Measurements from ENCODE around the gene RARA.

The RARA gene

DNA sequence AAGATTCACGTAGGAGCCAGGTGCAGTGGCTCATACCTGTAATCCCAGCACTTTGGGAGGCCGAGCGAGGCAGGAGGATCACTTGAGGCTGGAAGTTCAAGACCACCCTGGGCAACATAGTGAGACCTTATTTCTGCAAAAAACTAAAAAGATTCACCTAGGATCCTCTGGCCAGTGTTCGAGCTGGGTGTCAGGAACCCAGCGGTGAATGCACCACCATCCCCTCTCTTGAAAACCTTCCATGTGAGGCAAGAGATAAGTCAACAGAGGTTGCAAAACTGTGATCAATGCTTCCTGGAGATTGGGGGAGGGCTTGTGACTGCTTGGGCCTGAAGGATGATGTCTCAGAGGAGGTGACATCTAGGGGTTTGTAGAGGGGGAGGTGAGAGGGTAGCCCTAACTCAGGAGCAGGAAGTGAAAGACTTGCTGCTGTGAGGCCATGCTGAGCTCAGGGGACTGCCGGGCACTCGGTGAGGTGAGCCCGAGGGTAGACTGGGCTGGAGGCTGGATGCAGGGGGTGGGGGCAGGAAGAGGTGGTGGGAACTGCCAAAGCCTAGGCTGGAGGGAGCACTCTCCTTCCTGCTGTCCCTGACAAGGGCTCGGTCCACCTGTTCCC is 43.9 kb downstream of the RARA start:
- Histone ChIP-seq H3K36me3 (ENCODE audit: insufficient read depth, low read length) (peaks cover 6% of the 10 kb centered on the region; the same call in 1 of the 2 replicates), H3K79me2 (ENCODE audit: control insufficient read depth, insufficient read depth, low read length, unreplicated experiment) (peaks cover 31% of the 10 kb centered on the region), H2AFZ (ENCODE audit: low read length, unreplicated experiment) (no peak overlapping the region), H3K27me3 (ENCODE audit: insufficient read depth, low read length) (no peaks in the 10 kb centered on the region), H3K27ac (ENCODE audit: low read depth, low read length) (no peak overlapping the region), H3K4me1 (ENCODE audit: control insufficient read depth, insufficient read depth, low read length, unreplicated experiment) (peaks cover 37% of the 10 kb centered on the region), H3K4me3 (ENCODE audit: low read depth, low read length) (no peak overlapping the region)

DNA sequence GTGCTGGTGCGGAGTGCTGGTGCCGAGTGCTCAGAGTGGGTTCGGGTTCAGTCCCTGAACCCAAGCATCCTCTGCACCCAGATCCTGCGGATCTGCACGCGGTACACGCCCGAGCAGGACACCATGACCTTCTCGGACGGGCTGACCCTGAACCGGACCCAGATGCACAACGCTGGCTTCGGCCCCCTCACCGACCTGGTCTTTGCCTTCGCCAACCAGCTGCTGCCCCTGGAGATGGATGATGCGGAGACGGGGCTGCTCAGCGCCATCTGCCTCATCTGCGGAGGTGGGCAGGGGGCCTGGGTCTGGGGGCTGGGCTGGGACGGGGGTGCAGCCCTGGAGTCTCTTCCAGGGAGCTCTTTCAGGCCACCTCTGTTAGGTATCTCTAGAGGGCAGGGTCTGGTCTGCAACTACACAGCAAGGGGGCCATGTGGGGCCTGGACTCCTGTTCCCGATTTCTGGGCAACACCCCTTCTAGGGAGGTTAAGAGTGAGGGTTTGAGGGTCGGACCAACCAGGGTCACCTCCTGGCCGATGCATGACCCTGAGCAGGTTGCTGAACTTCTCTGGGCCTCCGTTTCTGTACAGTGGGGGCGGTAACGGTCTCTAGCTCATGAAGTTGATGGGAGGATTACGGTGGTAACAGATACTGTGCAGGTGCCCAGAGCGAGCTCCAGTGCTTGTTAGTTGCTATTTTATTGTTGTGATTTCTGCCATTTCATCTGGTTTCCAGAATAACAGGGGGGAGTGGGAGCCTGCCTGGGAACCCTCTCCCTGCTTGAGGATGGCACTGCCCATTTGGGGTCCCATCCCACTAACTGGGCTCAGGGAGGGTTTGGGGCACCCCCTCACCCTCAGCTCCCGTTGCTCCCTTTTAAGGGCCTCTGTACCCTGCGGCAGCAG is 45.5 kb downstream of the RARA start:
- H3K36me3 ChIP-seq (ENCODE audit: insufficient read depth, low read length), result peaks cover 5% of the 10 kb centered on the region; the same call in 1 of the 2 replicates
- H3K27ac ChIP-seq (ENCODE audit: low read depth, low read length), result no peak overlapping the region
- H3K4me1 ChIP-seq (ENCODE audit: control insufficient read depth, insufficient read depth, low read length, unreplicated experiment), result peaks cover 24% of the 10 kb centered on the region
- H2AFZ ChIP-seq (ENCODE audit: low read length, unreplicated experiment), result no peak overlapping the region
- H3K4me3 ChIP-seq (ENCODE audit: low read depth, low read length), result no peak overlapping the region
- H3K27me3 ChIP-seq (ENCODE audit: insufficient read depth, low read length), result no peaks in the 10 kb centered on the region
- H3K79me2 ChIP-seq (ENCODE audit: control insufficient read depth, insufficient read depth, low read length, unreplicated experiment), result peaks cover 15% of the 10 kb centered on the region

DNA sequence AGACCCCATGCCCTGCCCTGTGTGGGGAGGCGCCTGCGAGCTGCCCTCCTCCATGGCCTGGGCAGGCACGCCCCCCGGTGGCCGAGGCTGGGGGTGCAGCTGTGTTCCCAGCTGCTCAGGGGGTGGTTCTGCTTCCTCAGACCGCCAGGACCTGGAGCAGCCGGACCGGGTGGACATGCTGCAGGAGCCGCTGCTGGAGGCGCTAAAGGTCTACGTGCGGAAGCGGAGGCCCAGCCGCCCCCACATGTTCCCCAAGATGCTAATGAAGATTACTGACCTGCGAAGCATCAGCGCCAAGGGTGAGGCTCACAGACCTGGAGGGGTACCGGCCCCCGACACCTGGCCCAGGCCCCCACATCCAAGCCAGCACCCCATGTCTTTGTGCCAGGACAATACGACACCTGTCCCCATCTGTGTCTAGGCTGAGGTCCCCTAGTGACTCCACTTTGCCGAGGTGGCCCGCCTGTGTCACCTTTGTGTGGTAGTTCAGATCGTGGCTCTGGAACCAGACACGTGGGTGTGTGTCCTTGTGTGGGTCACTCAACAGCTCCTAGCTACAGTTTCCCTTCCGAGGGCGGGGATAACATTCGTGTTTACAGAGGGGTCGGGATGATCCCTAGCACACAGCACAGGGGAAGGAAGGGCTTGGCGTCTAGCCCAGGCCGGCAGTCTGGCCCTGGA is 46.3 kb downstream of the RARA start:
- H3K36me3 ChIP-seq (ENCODE audit: insufficient read depth, low read length), result no peaks in the 10 kb centered on the region
- no peak overlapping the region for H2AFZ ChIP-seq (ENCODE audit: low read length, unreplicated experiment)
- H3K27ac ChIP-seq (ENCODE audit: low read depth, low read length), result no peak overlapping the region
- peaks cover 16% of the 10 kb centered on the region for H3K4me1 ChIP-seq (ENCODE audit: control insufficient read depth, insufficient read depth, low read length, unreplicated experiment)
- no peak overlapping the region for H3K4me3 ChIP-seq (ENCODE audit: low read depth, low read length)
- peaks cover 9% of the 10 kb centered on the region for H3K79me2 ChIP-seq (ENCODE audit: control insufficient read depth, insufficient read depth, low read length, unreplicated experiment)
- H3K27me3 ChIP-seq (ENCODE audit: insufficient read depth, low read length), result no peaks in the 10 kb centered on the region

DNA sequence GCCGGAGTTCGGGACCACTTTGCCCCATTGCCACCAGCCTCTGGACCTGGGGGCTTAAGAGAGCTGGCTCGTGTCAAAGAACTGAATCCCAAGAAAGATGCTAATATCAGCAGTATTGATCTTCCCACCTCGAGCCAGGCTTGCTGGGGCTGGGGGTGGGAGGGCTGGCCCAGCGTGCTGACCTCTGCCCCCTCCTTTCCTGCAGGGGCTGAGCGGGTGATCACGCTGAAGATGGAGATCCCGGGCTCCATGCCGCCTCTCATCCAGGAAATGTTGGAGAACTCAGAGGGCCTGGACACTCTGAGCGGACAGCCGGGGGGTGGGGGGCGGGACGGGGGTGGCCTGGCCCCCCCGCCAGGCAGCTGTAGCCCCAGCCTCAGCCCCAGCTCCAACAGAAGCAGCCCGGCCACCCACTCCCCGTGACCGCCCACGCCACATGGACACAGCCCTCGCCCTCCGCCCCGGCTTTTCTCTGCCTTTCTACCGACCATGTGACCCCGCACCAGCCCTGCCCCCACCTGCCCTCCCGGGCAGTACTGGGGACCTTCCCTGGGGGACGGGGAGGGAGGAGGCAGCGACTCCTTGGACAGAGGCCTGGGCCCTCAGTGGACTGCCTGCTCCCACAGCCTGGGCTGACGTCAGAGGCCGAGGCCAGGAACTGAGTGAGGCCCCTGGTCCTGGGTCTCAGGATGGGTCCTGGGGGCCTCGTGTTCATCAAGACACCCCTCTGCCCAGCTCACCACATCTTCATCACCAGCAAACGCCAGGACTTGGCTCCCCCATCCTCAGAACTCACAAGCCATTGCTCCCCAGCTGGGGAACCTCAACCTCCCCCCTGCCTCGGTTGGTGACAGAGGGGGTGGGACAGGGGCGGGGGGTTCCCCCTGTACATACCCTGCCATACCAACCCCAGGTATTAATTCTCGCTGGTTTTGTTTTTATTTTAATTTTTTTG is 47.1 kb downstream of the RARA start:
- Histone ChIP-seq H3K27ac (ENCODE audit: low read depth, low read length) (no peak overlapping the region), H2AFZ (ENCODE audit: low read length, unreplicated experiment) (no peak overlapping the region), H3K4me1 (ENCODE audit: control insufficient read depth, insufficient read depth, low read length, unreplicated experiment) (peaks cover 13% of the 10 kb centered on the region), H3K36me3 (ENCODE audit: insufficient read depth, low read length) (no peaks in the 10 kb centered on the region), H3K27me3 (ENCODE audit: insufficient read depth, low read length) (no peaks in the 10 kb centered on the region), H3K4me3 (ENCODE audit: low read depth, low read length) (no peak overlapping the region), H3K79me2 (ENCODE audit: control insufficient read depth, insufficient read depth, low read length, unreplicated experiment) (peaks cover 7% of the 10 kb centered on the region)

- Histone ChIP-seq H3K4me1 (ENCODE audit: control insufficient read depth, insufficient read depth, low read length, unreplicated experiment) (peaks cover 13% of the 10 kb centered on the region), H3K4me3 (ENCODE audit: low read depth, low read length) (no peak overlapping the region), H3K79me2 (ENCODE audit: control insufficient read depth, insufficient read depth, low read length, unreplicated experiment) (no peaks in the 10 kb centered on the region), H2AFZ (ENCODE audit: low read length, unreplicated experiment) (no peak overlapping the region), H3K36me3 (ENCODE audit: insufficient read depth, low read length) (no peaks in the 10 kb centered on the region), H3K27ac (ENCODE audit: low read depth, low read length) (no peak overlapping the region), H3K27me3 (ENCODE audit: insufficient read depth, low read length) (no peaks in the 10 kb centered on the region)
These were observed 48.3 kb downstream of the RARA start for GRCh38 chr17:40356990-40357881.

- Histone ChIP-seq H3K27ac (ENCODE audit: low read depth, low read length) (peak overlapping the region; percentile 47), H3K4me1 (ENCODE audit: control insufficient read depth, insufficient read depth, low read length, unreplicated experiment) (peaks cover 3% of the 10 kb centered on the region), H3K36me3 (ENCODE audit: insufficient read depth, low read length) (no peaks in the 10 kb centered on the region), H2AFZ (ENCODE audit: low read length, unreplicated experiment) (peak overlapping the region; percentile 57), H3K4me3 (ENCODE audit: low read depth, low read length) (peak overlapping the region; percentile 46), H3K79me2 (ENCODE audit: control insufficient read depth, insufficient read depth, low read length, unreplicated experiment) (no peaks in the 10 kb centered on the region), H3K27me3 (ENCODE audit: insufficient read depth, low read length) (no peaks in the 10 kb centered on the region)
These were observed 49.5 kb downstream of the RARA start for GRCh38 chr17:40358323-40359038.

GRCh38 chr17:40360091-40360490 is 51.1 kb downstream of the RARA start:
- Histone ChIP-seq H3K36me3 (ENCODE audit: insufficient read depth, low read length) (no peaks in the 10 kb centered on the region), H3K79me2 (ENCODE audit: control insufficient read depth, insufficient read depth, low read length, unreplicated experiment) (no peaks in the 10 kb centered on the region), H3K27me3 (ENCODE audit: insufficient read depth, low read length) (no peaks in the 10 kb centered on the region), H3K4me1 (ENCODE audit: control insufficient read depth, insufficient read depth, low read length, unreplicated experiment) (peaks cover 8% of the 10 kb centered on the region), H3K4me3 (ENCODE audit: low read depth, low read length) (no peak overlapping the region), H2AFZ (ENCODE audit: low read length, unreplicated experiment) (no peak overlapping the region), H3K27ac (ENCODE audit: low read depth, low read length) (no peak overlapping the region)

DNA sequence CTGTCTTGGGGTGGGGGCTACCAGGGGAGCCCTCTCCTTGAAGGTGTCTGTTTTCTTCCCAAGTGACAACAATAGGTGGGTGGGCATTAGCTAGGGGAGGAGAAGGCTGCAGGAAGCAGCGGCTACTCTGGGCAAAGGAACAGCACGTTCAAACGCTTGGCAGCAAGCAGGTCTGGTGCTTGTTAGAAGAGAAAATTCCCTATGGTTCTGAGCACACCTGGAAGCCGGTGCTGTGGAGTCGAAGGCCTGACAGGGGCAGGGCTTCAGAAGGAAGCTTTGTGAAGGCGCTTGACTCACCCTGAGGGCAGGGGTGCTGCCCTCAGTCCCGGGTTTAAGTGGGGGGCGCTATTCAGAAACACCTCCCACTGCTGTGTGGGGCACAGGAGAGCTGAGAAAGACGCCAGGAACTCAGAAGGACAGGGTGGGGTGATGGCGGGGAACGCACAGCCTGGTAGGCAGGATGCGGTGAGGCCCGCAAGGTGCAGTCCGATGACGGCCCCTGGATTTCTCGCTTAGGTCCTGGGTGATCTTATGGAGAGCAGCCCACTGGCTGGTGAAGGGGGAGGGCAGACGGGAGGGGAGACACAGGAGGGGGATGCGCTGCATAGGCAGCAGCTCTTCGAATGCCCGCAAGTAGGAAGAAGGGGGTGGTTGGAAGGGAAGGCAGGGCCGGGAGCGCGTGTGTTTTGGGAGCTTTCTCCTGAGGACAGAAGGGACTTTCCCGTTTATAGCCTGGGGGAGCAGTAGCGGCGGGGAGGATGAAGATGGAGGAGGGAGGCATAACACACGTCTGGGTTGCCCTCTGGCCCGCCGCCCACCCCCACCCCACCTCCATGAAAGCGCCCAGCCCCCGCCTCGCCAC is 52.3 kb downstream of the RARA start:
- Histone ChIP-seq H2AFZ (ENCODE audit: low read length, unreplicated experiment) (no peak overlapping the region), H3K36me3 (ENCODE audit: insufficient read depth, low read length) (no peaks in the 10 kb centered on the region), H3K27me3 (ENCODE audit: insufficient read depth, low read length) (no peaks in the 10 kb centered on the region), H3K27ac (ENCODE audit: low read depth, low read length) (no peak overlapping the region), H3K79me2 (ENCODE audit: control insufficient read depth, insufficient read depth, low read length, unreplicated experiment) (no peaks in the 10 kb centered on the region), H3K4me3 (ENCODE audit: low read depth, low read length) (no peak overlapping the region), H3K4me1 (ENCODE audit: control insufficient read depth, insufficient read depth, low read length, unreplicated experiment) (peaks cover 8% of the 10 kb centered on the region)

Data from ACC112 (cell line).